ENCODE results near the gene KCNJ14.

- TF ChIP-seq L3MBTL2 (conservative IDR thresholded peaks at IDR 0.05) (no peak), FOXA1 (IDR thresholded peaks at IDR 0.05) (no peak), SP1 (IDR thresholded peaks at IDR 0.05) (no peak), FOXK2 (IDR thresholded peaks at IDR 0.05) (no peak), ARNT (IDR thresholded peaks at IDR 0.05) (no peak), BHLHE40 (IDR thresholded peaks at IDR 0.05; ENCODE audit: borderline replicate concordance) (no peak), FOXM1 (IDR thresholded peaks at IDR 0.05; ENCODE audit: borderline replicate concordance) (no peak), LEF1 (IDR thresholded peaks at IDR 0.05; ENCODE audit: borderline replicate concordance) (no peak)
These were observed 38.5 kb downstream of the KCNJ14 start for GRCh38 chr19:48493718-48494401.

Measured in HEK293T (cell line).